A204.1 (cell line): ENCODE data around the gene FLVCR2.
"Not testable (repeated sequence)": the region's sequence is repeated elsewhere in the genome, so short reads cannot be mapped to it uniquely, and the experiment has no call there.

ENCODE experiments used
- FAIRE-seq: peaks from 2 replicates; lab custom pipeline; 2012; peaks lifted over from hg19 to GRCh38; lab: Jason Lieb, UNC

FLVCR2 gene

DNA sequence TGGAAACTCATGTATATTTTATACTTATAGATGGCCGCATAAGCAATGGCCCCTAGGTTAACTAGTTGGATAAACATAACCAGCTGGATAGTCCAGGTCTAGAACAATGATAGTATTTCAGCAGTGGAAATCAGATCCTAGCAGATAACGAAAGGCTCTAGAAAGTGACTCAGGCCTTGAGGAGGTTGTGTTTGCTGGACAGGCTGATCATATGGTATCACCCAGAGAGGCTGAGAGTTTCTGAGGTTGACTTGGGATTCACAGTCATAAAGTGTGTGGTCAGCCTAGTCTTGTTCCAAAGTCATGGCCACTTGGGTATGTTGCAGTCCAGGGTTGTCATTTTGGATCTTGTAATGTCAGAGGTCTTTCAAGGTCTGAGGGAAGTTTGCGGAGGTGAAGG, 16.8 kb downstream of the FLVCR2 start:
- no peak for FAIRE-seq

DNA sequence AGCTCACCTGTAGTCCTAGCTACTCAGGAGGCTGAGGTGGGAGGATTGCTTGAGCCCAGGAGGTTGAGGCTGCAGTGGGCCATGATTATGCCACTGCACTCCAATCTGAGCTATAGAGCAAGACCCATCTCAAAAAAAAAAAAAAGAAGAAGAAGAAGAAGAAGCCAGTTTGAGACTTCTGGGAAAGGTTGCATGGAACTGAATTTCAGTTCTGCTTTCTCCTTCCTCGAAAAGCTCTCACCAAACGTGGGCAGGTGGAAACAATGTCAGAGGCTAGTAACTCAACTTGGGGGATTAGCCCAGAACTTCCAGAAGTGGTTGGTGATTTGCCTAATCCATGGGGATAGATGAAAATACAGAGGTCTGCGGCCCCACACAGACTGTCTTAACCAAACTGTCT, 18.7 kb downstream of the FLVCR2 start:
- no peak for FAIRE-seq

DNA sequence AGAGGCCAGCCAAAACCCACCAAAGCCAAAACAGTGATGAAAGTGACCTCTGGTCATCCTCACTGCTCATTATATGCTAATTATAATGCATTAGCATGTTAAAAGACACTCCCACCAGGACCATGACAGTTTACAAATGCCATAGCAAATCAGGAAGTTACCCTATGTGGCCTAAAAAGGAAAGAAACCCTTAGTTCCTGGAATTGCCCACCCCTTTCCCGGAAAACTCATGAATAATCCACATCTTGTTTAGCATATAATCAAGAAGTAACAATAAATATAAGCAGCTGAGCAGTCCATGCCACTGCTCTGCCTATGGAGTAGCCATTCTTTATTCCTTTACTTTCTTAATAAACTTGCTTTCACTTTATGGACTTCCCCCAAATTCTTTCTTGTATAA, 21.7 kb downstream of the FLVCR2 start:
- not testable (repeated sequence) for FAIRE-seq

DNA sequence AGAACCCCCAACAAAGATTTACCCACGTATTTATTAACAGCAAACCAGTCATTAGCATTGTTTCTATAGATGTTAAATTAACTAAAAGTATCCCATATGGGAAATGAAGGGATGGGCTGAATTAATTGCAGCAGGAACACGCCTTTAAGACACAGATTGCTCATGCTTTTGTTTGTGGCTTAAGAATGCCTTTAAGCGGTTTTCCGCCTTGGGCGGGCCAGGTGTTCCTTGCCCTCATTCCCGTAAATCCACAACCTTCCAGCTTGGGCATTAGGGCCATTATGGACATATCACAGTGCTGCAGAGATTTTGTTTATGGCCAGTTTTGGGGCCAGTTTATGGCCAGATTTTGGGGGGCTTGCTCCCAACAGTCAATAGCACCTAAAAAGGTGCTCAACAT, 22.6 kb downstream of the FLVCR2 start:
- not testable (repeated sequence) for FAIRE-seq

DNA sequence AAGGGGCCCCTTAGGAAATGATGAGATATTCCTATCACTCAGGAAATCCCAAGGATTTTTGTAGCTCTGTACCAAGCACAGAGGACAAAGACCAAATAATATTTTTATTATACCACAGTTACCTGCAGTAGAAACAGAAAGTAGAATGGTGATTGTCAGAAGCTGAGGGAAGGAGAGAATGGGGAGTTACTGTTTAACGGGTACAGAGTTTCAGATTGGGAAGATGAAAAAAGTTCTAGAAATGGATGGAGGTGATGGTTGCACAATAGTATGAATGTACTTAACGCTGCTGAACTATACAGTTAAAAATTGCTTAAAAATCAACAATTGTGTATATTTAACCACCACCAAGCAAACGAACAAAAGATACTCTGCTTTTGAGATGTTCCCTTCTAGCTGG, 24.1 kb downstream of the FLVCR2 start:
- FAIRE-seq: no peak

DNA sequence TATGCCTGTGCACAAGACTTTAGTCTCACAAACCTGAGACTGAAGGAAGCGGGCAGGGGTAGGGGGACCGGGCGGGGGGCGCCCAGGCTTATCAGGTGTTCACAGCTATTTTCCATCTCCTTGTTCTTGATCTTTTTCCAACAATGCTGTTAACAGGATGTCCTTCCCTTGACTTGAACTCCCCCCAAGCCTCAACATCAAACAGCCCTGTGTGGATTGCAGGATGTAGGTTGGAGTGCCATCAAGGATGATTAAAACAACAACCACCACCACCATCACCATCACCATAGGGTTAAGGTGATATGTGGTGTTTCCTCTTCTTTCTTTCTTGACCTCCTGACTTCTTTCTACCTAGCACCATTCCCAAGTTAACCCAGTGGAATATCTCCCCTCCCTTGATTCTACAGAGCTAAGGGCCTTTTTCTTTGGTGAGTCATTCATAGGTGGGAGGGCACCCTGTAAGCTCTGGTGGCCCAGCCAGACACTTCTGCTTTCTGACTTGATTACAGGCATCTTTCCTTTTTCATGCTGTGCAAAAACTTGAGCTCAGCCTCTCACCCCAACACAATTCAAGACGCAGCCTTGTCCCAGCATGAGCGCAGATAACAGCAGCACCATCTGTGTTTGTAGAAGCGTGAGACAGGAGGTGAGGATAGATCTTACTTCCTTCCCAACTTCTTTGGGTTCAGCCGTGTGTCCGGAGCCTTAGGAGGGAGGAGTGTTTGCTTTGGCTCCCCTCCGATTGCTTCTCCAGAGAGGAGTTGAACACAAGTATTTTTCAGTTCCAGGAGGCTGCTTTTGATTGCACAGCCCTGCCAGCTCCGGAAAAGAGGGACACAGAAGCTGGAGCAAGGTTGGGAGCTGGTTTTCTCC, 26.8 kb downstream of the FLVCR2 start:
- no peak for FAIRE-seq

DNA sequence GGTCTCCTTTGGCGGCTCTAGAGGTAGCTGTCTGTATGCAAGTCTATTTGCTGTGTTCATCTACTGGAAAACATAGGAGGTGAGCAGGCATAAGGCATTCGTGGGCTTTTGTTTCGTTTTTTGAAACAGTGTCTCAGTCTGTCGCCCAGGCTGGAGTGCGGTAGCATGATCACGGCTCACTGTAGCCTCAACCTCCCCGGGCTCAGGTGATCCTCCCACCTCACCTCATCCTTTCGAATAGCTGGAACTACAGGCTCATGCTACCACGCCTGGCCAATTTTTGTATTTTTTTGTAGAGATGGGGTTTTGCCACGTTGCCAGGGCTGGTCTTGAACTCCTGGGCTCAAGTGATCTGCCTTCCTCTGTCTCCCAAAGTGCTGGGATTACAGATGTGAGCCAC, 27.5 kb downstream of the FLVCR2 start:
- no peak for FAIRE-seq

DNA sequence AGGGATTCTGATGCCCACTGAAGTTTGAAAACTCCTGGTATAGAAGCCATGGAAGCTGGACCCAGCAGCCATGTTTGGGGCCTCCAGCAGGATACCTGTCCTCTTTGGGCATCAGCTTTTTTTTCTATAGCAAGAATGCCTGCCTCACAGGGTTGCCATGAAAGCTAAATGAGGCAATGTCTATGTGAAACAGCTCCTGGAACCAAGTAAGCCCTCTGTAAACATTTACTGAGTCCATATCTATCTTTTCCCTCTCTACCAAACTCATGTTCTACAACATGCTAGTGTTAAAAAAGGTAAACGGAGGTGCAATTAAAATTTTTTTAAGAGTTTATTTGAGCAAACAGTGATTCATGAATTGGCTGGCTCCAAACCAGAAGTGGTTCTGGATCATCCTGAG, 28.6 kb downstream of the FLVCR2 start:
- no peak for FAIRE-seq

DNA sequence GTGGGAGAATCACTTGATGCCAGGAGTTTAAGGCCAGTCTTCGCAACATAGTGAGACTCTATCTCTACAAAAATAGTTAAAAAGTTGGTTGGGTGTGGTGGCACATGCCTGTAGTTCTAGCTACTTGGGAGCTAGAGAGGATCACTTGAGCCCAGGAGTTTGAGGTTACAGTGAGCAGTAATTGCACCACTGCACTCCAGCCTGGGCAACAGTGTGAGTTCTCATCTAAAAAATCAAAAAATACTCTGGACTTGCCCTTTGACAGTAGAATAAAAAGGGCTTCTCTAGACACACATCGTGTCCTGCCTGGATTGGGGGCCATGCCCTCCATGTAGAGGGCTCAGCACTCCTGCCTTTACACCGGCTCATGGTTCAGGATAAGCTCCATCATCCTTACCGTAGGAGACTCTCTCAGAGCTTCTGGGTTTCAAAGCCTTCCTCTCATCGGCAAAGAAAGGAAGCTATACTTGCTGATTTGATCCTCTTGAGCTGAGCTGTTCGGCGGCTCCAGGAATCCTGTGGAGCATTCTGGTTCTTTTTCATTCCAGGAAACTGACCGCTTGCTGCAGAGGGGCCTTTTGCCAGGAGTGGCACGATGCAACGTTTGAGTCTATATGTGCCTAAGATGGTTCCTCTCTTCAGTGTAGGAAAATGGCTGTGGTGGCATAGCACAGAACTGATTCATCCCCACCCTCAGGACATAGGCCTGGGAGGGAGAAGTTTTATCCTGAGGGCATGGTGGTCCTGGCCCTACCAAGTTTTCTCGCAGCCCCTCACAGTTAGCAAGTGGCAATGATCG, 29.6 kb downstream of the FLVCR2 start:
- no peak for FAIRE-seq

DNA sequence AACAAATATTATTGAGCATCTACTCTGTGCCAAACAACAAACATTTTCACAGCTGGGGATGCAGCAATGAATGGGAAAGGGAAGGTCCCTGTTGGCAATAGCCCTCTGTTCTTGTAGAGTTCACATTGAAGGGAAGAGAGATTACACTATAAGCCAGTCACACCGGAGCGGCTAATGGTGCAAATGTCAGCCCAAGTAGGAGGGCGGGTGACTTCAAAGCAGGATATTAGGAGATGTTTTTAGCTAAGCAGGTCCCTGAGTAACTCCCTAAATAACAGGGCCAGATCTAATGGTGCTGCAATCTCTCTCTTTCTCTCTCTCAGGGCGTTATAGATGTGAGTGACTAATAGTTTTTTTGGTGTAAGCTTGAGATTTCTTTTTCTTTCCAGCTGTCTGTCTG, 30.7 kb downstream of the FLVCR2 start:
- FAIRE-seq: no peak

DNA sequence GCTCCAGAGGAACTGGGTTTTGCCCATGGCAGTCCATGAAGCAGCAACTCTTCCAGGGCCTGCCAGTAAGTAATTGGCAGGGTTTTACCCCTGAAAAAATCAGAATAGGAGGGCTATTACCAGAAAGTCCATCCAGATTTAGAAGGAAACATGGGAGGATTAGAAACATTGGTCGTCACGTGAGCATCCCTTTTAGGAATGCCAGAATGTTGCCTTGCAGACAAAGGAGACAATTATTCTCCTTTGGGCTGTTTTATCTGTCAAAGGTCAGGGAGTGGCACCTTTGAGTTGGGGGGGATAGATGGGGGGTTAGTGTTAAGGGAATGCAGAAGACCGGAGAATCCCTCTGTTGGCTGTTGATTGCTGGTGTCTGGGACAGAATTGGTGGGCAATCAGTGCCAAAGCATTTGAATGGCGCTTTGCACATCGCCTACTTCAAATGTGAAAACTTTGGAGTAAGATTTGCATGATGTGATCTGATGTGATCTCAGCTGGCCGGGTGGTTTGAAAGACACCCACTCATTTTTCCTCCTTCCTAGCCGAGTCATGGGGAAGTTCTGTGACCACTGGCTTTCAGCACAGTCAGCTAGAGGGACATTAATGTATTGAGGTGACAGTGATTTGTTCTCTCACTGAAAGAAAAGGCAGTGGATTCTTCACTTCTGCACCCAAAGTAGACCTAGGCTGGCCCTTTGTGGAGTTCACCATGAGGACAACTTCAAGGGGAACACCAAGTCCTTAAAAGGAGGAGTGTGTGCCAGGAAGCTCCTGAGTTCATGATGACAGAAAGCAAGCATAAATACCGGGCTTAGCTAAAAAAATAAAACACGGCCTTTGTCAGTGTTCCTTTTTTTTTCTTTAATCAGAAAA, 31.4 kb downstream of the FLVCR2 start:
- no peak for FAIRE-seq

DNA sequence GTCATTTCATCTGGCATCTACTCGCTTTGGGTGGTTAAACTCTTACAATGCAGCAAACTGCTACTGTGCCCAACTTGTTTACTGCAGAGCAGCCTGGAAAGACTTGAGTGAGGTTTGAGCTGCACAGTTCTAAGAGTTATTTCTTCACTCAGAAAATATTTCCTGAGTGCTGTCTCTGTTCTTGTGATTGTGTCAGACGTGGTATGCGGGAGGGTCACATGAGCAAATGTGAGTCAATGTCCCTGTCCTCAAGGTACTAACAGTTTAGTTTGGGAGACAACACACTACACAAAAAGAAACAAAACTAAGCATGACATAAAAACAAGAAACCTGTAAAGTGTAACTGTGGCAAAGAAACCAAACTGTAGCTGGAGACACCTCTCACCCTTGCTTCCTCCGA, 32.4 kb downstream of the FLVCR2 start:
- no peak for FAIRE-seq

DNA sequence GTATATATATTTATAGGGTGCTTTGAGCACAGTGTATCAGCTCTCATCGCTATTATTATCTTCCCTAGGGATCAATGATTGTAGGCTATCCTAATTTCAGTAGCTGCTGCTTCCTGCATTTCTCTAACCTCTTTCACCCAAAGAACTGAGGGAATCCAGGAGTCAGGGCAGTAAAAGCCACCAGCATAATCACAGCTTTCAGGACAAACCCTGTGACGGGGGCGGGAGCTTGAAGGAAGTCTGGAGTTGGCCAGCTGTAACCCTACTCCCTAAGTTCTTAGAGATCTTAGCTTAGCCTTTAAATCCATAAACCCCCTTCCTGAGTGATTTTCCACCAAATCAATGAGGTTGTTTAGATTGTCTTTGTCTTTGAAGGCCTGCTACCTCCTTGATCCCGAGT, 33.7 kb downstream of the FLVCR2 start:
- no peak for FAIRE-seq

DNA sequence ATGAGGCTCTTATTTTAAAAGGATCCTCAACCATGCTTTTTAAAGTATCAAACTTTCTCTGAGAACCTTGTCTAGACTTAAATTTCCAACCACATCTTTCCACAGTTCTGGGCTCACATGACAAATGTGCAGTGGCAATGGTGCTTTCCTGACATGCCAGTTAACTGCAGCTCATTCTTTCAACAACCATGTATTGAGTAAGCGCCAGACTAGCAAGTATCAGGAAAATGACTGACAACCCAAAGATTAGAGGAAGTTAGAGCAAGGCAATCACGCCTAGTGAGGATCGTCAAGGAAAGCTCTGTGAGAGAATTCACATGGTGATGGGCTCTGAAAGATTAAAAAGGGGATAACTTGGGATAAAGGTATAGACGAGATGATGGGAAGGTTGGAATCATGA, 35.8 kb downstream of the FLVCR2 start:
- FAIRE-seq: no peak

DNA sequence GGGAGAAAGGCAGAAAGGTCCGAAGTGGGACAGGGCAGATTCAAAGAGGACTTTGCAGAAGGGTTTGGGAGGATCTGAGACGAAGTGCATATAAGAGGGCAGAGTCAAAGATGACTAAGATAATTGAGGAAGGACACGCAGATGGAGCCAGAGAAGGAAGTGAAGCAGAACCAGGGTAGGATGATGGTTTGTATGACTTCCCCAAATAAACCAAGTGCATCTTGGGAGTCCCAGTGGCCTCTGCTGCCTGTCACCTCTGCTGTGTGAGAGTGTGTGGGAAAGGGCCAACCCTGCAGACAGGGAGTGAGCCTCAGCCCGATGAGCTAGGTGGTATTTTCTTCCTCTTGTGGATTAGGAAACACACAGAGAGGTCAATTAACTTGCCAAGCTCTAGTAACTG, 36.8 kb downstream of the FLVCR2 start:
- FAIRE-seq: no peak

DNA sequence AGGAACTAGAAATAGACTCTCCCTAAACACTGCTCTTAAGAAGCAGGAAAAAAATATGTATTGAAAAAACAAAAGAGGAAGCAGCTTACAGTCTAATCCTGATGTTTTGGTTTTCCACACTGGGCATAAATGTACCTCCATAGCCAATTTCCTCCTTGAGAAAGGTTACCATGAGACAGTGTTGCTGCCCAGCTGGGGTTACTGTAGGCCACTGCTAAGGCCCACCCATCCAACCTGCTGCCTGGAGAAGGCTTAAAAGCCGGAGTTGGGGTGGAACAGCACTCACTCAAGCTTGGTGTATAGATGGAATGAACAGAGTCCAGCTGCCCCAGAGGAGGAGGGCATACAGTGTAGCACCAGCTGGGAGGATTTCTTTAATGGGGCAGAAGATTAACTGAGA, 41.1 kb downstream of the FLVCR2 start:
- no peak for FAIRE-seq

DNA sequence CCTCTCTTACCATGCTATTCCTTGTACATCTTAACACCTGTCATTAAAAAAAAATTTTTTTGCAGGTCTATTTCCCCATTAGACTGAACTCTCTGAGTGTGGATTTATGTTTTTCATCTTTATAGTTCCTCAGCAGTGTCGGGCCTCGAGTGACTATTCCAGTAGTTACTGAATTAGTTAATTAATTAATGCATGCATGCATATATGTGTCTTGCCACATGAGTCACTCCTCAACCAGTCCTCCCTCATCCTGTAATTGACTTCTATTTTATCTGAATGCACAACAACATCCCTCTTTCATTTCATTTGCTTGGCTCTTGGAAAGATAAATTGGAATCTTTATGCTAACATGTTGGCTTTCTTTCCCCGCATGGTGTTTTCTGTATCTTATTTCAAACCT, 46.6 kb downstream of the FLVCR2 start:
- FAIRE-seq: no peak

DNA sequence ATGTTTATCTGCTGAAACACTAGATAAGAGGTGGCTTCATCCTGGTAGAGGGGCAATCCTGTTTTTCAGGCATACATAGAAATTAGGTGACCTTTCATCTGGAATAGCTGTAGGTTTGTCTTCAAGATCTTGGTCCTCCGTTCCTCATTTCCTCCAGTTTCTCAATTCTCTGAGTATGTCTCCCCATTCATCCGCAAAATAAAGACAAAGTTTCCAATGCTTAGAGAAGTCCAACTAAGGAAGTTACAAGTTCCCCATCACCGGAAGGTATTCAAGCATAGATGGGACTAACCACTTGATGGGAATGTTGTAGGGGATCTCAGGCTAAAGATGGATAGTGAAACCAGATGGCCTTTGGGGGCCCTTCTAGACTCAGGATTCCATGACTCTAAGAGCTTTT, 48.0 kb downstream of the FLVCR2 start:
- no peak for FAIRE-seq

DNA sequence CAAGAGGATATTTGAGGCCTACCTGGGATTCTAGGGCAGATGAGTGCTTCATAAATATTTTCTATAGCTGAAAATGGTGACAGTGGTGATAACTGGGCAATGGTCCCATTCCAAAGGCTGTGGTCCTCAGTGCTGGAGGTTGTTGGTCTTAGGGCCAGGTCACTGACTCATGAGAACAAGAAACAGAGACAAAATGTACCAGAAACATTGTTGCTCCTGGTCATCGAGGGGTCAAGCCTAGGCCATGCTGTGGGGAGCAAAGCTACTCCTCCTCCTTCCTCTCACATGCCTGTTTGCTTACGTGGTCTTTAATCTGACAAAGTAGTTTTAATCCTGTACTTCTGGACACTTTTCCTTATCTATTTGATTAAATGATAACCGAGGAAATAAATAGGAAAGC, 48.4 kb downstream of the FLVCR2 start:
- no peak for FAIRE-seq

DNA sequence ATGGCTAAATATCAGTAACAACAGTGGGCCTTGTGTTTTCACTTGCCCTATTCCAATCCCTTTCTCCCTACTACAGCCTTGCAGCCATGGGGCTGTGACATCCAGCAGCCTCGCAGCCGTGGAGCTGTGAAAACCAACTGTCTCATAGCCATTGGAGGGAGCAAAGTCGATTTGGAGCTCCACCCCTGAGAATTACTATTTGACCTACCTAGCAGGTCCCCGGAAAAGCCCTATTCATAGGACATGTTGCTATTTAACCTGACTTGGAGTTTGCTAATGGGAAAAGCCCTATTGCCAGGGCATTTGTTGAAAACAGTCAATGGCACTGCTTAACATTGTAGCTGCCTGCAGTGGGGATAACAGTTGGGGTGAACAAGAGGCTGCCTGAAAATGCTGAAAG, 49.0 kb downstream of the FLVCR2 start:
- FAIRE-seq: no peak

DNA sequence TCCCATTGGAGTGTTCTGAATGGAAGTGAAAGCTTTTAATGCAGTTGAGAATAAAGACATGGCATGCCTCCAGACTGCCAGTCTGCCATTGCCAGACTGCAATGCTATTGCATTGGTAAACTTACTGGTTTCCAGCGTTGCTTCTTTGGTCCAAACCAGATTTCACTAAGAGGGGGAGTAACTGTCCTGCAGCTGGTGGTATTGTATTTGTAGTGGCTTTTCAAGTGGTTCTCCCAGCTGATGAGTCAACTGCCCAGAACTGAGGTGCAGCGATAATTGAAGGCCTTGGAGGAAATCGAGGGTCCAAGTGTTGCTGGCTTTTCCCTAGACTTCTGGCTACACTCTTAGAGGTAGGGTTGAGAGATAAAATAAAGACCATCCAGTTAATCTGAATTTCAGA, 50.4 kb downstream of the FLVCR2 start:
- FAIRE-seq: no peak

DNA sequence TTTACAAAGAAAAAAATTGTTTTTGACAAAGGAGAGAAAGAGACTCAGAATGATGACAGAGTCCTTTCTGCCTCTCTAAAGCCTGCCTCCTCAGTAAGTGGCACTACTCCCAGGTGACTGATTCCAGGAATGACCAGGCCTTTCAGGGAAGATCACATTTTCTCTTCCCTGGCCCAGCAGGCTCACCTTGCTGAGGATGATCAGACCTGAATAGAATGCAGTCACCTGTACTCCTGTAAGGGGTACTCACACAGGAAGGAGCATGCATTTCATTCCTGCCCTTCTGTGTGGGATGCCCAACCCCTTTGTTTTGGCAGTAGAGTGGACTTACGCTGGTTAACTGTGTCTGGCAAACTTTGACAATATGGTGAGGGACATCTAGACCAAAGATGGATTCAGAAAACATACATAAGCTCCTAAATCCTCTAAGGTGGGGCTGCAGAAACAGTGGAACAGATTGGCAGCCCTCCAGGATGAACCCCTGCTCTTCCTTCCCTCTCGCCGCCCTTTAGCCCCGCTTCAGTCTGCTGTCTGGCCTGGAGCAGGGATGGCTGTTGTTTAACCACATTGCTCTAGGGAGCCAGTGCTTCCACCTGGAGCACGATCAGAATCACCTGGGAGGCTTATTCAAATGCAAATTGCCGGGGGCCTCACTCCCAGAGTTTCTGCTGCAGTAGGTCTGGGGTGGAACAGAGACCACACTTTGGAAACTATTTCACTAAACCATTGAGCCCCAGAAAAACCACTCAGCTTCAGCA, 52.5 kb downstream of the FLVCR2 start:
- no peak for FAIRE-seq
